SK-N-SH (cell line): ENCODE results near the gene SNRK. TPM values are rescaled to one million over a fixed set of nuclear protein-coding genes. Genes with fewer than 3 reads are reported as not detected.

Source experiments
- CTCF ChIA-PET: fragments of 300-600, 350-600 bp; formaldehyde crosslinking; extraction: SDS; loops from one replicate; lab custom pipeline; 2021; lab: Yijun Ruan, JAX
- POLR2A ChIA-PET: fragments of 350-600 bp; sonication (Branson Sonifier 250); formaldehyde crosslinking; extraction: SDS; loops from one replicate; lab custom pipeline; 2020; ENCODE audit warnings: antibody characterized with exemption, inconsistent platforms; lab: Yijun Ruan, JAX
- DNase-seq: peaks from one replicate; pipeline ENCODE4 v3.0.0; 2012
- H2AFZ ChIP-seq: fragments of 200-600 bp; sonication (generic); 2 replicates; pipeline ENCODE4 v1.8.1; 2016; ENCODE audit warnings: antibody characterized with exemption, mild to moderate bottlenecking, low read depth
- H3F3A ChIP-seq: fragments of 200-600 bp; sonication (generic); replicated peaks from 2 replicates; pipeline ENCODE3; 2016; ENCODE audit warnings: antibody characterized with exemption, mild to moderate bottlenecking; ENCODE audit not compliant: insufficient read depth
- H3K27ac ChIP-seq, 2 experiments: fragments of 200-500 bp in 1 of 2; fragments of 200-600 bp in 1 of 2; sonication (Bioruptor generic) in 1 of 2; sonication (generic), shearing (Covaris generic) in 1 of 2; 2 replicates each; pipeline versions ENCODE4 v1.5.1 to v1.6.1; 2014 to 2016; ENCODE audit warnings: low read depth in 2 of 2, inconsistent platforms in 1 of 2, low read length in 1 of 2, mild to moderate bottlenecking in 1 of 2, mixed read lengths in 1 of 2
- H3K27me3 ChIP-seq: fragments of 200-600 bp; sonication (generic), shearing (Covaris generic); 2 replicates; pipeline ENCODE4 v1.6.1; 2016; ENCODE audit warnings: mixed run types; ENCODE audit not compliant: insufficient read depth
- H3K36me3 ChIP-seq, 2 experiments: fragments of 200-500 bp in 1 of 2; fragments of 200-600 bp in 1 of 2; sonication (Bioruptor generic) in 1 of 2; sonication (generic) in 1 of 2; replicated peaks in 1 of 2; 2 replicates each; pipeline versions ENCODE3 to v1.5.1; 2014 to 2016; ENCODE audit warnings: low read length in 1 of 2, mild to moderate bottlenecking in 1 of 2; ENCODE audit not compliant: insufficient read depth in 2 of 2, control insufficient read depth in 1 of 2
- H3K4me1 ChIP-seq, 2 experiments: fragments of 200-500 bp in 1 of 2; fragments of 200-600 bp in 1 of 2; sonication (Bioruptor generic) in 1 of 2; sonication (generic), shearing (Covaris generic) in 1 of 2; 2 replicates each; pipeline versions ENCODE4 v1.5.1 to v1.6.1; 2014 to 2016; ENCODE audit warnings: low read depth in 1 of 2, low read length in 1 of 2, mixed run types in 1 of 2; ENCODE audit not compliant: insufficient read depth in 2 of 2, control insufficient read depth in 1 of 2
- H3K4me2 ChIP-seq: fragments of 200-600 bp; sonication (generic), shearing (Covaris generic); 2 replicates; pipeline ENCODE4 v1.6.1; 2017; ENCODE audit warnings: mixed run types
- H3K4me3 ChIP-seq, 2 experiments: fragments of 200-500 bp in 1 of 2; fragments of 200-600 bp in 1 of 2; sonication (Bioruptor generic) in 1 of 2; sonication (generic), shearing (Covaris generic) in 1 of 2; 2 replicates each; pipeline versions ENCODE4 v1.5.1 to v1.8.1; 2014 to 2016; ENCODE audit warnings: low read depth in 2 of 2, inconsistent platforms in 1 of 2, low read length in 1 of 2, mild to moderate bottlenecking in 1 of 2, mixed read lengths in 1 of 2, moderate library complexity in 1 of 2
- H3K79me2 ChIP-seq: fragments of 200-600 bp; sonication (generic); 2 replicates; pipeline ENCODE4 v1.8.1; 2017; ENCODE audit warnings: mild to moderate bottlenecking; ENCODE audit not compliant: insufficient read depth
- H3K9ac ChIP-seq: fragments of 200-600 bp; sonication (generic); 2 replicates; pipeline ENCODE4 v1.6.1; 2017; ENCODE audit warnings: mixed run types
- H3K9me2 ChIP-seq: fragments of 200-600 bp; sonication (generic); 2 replicates; pipeline ENCODE4 v1.6.1; 2017; ENCODE audit warnings: mixed run types
- H3K9me3 ChIP-seq: fragments of 200-600 bp; sonication (generic); 2 replicates; pipeline ENCODE4 v1.6.1; 2017; ENCODE audit warnings: mixed run types, mild to moderate bottlenecking, moderate library complexity
- H4K20me1 ChIP-seq: fragments of 200-600 bp; sonication (generic); 2 replicates; pipeline ENCODE4 v1.6.1; 2017; ENCODE audit warnings: mild to moderate bottlenecking, mixed run types; ENCODE audit not compliant: insufficient read depth
- CTCF ChIP-seq: fragments of 200-600 bp; sonication (generic); IDR thresholded peaks from 2 replicates; pipeline ENCODE4 v1.6.1; 2017; ENCODE audit warnings: antibody characterized with exemption, mild to moderate bottlenecking, moderate library complexity
- EP300 ChIP-seq, 2 experiments: IDR thresholded peaks; 2 replicates each; pipeline versions ENCODE4 v1.4.0 to v1.6.1; 2012; ENCODE audit warnings: borderline replicate concordance in 1 of 2, low read depth in 1 of 2, low read length in 1 of 2
- GABPA ChIP-seq: IDR thresholded peaks from 2 replicates; pipeline ENCODE4 v1.4.0; 2012; ENCODE audit warnings: low read depth, mild to moderate bottlenecking
- JUND ChIP-seq: IDR thresholded peaks from 2 replicates; pipeline ENCODE4 v1.4.0; 2012
- MAX ChIP-seq: IDR thresholded peaks from 2 replicates; pipeline ENCODE4 v1.4.0; 2012; ENCODE audit warnings: low read depth
- MEF2A ChIP-seq: IDR thresholded peaks from 2 replicates; pipeline ENCODE4 v1.4.0; 2012; ENCODE audit warnings: low read depth, borderline replicate concordance
- NFIC ChIP-seq: IDR thresholded peaks from 2 replicates; pipeline ENCODE4 v1.4.0; 2012; ENCODE audit warnings: borderline replicate concordance
- NRF1 ChIP-seq: IDR thresholded peaks from 2 replicates; pipeline ENCODE4 v1.6.1; 2012; ENCODE audit warnings: low read depth, mild to moderate bottlenecking, low read length
- PBX3 ChIP-seq: IDR thresholded peaks from 2 replicates; pipeline ENCODE4; 2012
- RAD21 ChIP-seq: IDR thresholded peaks from 2 replicates; pipeline ENCODE4 v1.6.1; 2012; ENCODE audit warnings: mild to moderate bottlenecking, low read length
- RCOR1 ChIP-seq: fragments of 150-350 bp; IDR thresholded peaks from 2 replicates; pipeline ENCODE4 v1.6.1; 2017; ENCODE audit warnings: antibody characterized with exemption, low read length
- REST ChIP-seq: IDR thresholded peaks from 2 replicates; pipeline ENCODE4 v1.6.1; 2012; ENCODE audit warnings: mild to moderate bottlenecking, low read depth, low read length, moderate library complexity
- RXRA ChIP-seq: IDR thresholded peaks from 2 replicates; pipeline ENCODE4 v1.4.0; 2012; ENCODE audit warnings: low read depth, mild to moderate bottlenecking, borderline replicate concordance
- SIN3A ChIP-seq: IDR thresholded peaks from 2 replicates; pipeline ENCODE4 v1.6.1; 2012; ENCODE audit warnings: low read depth, mild to moderate bottlenecking, low read length, moderate library complexity, borderline replicate concordance
- SMC3 ChIP-seq: IDR thresholded peaks from 2 replicates; pipeline ENCODE4 v1.6.1; 2012; ENCODE audit warnings: low read depth, low read length, improper control_type of control experiment
- TCF12 ChIP-seq: IDR thresholded peaks from 2 replicates; pipeline ENCODE4 v1.4.0; 2012
- TEAD4 ChIP-seq: IDR thresholded peaks from 2 replicates; pipeline ENCODE4 v1.4.0; 2012; ENCODE audit warnings: mild to moderate bottlenecking, borderline replicate concordance; ENCODE audit not compliant: insufficient read depth
- USF1 ChIP-seq: IDR thresholded peaks from 2 replicates; pipeline ENCODE4 v1.4.0; 2012; ENCODE audit warnings: low read depth, borderline replicate concordance
- USF2 ChIP-seq: fragments of 150-350 bp; IDR thresholded peaks from 2 replicates; pipeline ENCODE4 v1.6.1; 2017; ENCODE audit warnings: antibody characterized with exemption, low read length, low read depth, borderline replicate concordance
- WGBS: methylation state at CpG from one replicate; pipeline ENCODE4 v1.1.6; 2017; ENCODE audit warnings: low lambda C conversion rate; 5-methylcytosine and 5-hydroxymethylcytosine counted together
- polyA plus RNA-seq, 3 experiments: library from polyadenylated mRNA; depleted of rRNA; stranded (reverse); fragments of >200 nt; gene quantifications; 2 replicates each; pipeline ENCODE4 v1.2.3, GENCODE V29; 2012

SNRK gene
- polyA plus RNA-seq, 1 of the 3 experiments (the other 2 are of a cell fraction): 3.6 TPM

- Histone ChIP-seq H3K4me2 (no peak overlapping the region), H3K9me2 (no peaks in the 10 kb centered on the region), H3F3A (no peaks in the 10 kb centered on the region), H3K9me3 (no peaks in the 10 kb centered on the region; the same call in 1 of the 2 replicates), H3K79me2 (no peaks in the 10 kb centered on the region), H3K4me3 (no peak overlapping the region), H3K9ac (no peak overlapping the region), H2AFZ (no peak overlapping the region), H3K4me1 (no peaks in the 10 kb centered on the region; a peak in 1 of 4 replicates), H4K20me1 (no peaks in the 10 kb centered on the region), H3K27ac (no peak overlapping the region), H3K36me3 (no peaks in the 10 kb centered on the region), H3K27me3 (no peaks in the 10 kb centered on the region)
- CTCF ChIA-PET: no interaction called here
- no peak for DNase-seq
- 8% methylated on average over 3 of the region's 3 CpGs for WGBS
- TF ChIP-seq PBX3 (no peak), GABPA (no peak), RCOR1 (no peak), SMC3 (no peak), EP300 (IDR thresholded peaks at IDR 0.05; ENCODE audit: borderline replicate concordance in 1 of 2, low read depth in 1 of 2, low read length in 1 of 2) (no peak), RAD21 (no peak), RXRA (no peak), MAX (no peak), NFIC (no peak), REST (no peak), TCF12 (no peak), MEF2A (no peak), JUND (no peak), USF1 (no peak), CTCF (no peak), USF2 (no peak), NRF1 (no peak), SIN3A (no peak), TEAD4 (no peak)
- POLR2A ChIA-PET: no interaction called here
Observed at GRCh38 chr3:43239755-43240154, 46.6 kb upstream of the SNRK start.
